Nephron progenitor cell (in vitro differentiated cells): Measurements from ENCODE around the gene ELP1.
A peak's percentile ranks its signal among the peaks of the same experiment; 100 is the strongest.

Source experiments
- DNase-seq: peaks from one replicate; pipeline ENCODE4 v3.0.0; 2021
- H3K27ac Mint-ChIP-seq: 2 replicates; pipeline ENCODE4 v1.8.0; 2021; ENCODE audit warnings: mild to moderate bottlenecking, moderate library complexity, mixed read lengths
- H3K27me3 Mint-ChIP-seq: 2 replicates; pipeline ENCODE4 v1.8.0; 2021; ENCODE audit warnings: mild to moderate bottlenecking, low read depth, mixed read lengths; ENCODE audit not compliant: poor library complexity
- H3K36me3 Mint-ChIP-seq: 2 replicates; pipeline ENCODE4 v1.8.0; 2021; ENCODE audit warnings: low read depth, mixed read lengths
- H3K4me1 Mint-ChIP-seq: 2 replicates; pipeline ENCODE4 v1.8.0; 2021; ENCODE audit warnings: mixed read lengths
- H3K4me3 Mint-ChIP-seq: 2 replicates; pipeline ENCODE4 v1.8.0; 2021; ENCODE audit warnings: mild to moderate bottlenecking, moderate library complexity, mixed read lengths
- H3K9me3 Mint-ChIP-seq: 2 replicates; pipeline ENCODE4 v1.8.0; 2021; ENCODE audit warnings: mild to moderate bottlenecking, moderate library complexity, mixed read lengths
- TF ChIP-seq, protein P1 (sequence below): fragments of 200-600 bp; sonication (generic); IDR thresholded peaks from 2 replicates; pipeline ENCODE4 v1.5.0; 2021; ENCODE audit warnings: antibody characterized with exemption

Gene ELP1

DNA sequence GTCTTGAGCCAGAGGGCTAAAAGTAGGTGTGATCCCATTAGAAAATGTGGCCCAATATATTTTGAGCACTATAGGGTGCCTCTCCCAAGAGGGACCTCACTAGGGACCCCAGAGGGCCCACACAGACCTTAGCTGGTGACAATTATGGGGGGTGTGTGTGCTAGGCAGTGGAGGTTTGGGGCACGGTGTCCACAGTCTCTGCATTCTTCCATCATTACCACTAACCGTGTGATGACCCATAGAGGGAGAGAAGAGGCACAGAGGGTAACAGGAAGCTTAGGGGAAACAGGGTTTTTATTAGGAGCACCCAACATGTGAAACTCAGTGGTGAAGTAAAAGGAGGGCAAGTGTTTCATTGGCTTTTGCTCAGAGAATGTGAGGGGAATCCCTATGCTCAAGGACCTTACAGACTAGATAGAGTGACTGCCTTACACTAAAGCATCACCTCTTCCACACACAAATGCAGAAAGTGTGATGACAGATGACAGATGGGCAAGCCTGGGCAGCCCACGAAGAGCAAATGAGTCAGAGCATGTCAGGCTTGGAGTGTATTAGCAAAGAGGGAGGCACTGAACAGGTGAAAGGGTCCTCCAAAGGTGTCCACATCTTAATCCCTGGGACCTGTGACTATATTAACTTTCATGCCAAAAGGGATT lies 74.3 kb downstream of the ELP1 start:
- H3K4me1 Mint-ChIP-seq: no peaks in the 10 kb centered on the region
- TF ChIP-seq, protein P1, sequence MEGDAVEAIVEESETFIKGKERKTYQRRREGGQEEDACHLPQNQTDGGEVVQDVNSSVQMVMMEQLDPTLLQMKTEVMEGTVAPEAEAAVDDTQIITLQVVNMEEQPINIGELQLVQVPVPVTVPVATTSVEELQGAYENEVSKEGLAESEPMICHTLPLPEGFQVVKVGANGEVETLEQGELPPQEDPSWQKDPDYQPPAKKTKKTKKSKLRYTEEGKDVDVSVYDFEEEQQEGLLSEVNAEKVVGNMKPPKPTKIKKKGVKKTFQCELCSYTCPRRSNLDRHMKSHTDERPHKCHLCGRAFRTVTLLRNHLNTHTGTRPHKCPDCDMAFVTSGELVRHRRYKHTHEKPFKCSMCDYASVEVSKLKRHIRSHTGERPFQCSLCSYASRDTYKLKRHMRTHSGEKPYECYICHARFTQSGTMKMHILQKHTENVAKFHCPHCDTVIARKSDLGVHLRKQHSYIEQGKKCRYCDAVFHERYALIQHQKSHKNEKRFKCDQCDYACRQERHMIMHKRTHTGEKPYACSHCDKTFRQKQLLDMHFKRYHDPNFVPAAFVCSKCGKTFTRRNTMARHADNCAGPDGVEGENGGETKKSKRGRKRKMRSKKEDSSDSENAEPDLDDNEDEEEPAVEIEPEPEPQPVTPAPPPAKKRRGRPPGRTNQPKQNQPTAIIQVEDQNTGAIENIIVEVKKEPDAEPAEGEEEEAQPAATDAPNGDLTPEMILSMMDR: no peak
- peaks cover 3% of the 10 kb centered on the region for H3K27me3 Mint-ChIP-seq
- no peak for DNase-seq
- H3K36me3 Mint-ChIP-seq: no peaks in the 10 kb centered on the region
- H3K4me3 Mint-ChIP-seq: no peak overlapping the region
- H3K27ac Mint-ChIP-seq: peak overlapping the region; percentile 62
- no peaks in the 10 kb centered on the region for H3K9me3 Mint-ChIP-seq

DNA sequence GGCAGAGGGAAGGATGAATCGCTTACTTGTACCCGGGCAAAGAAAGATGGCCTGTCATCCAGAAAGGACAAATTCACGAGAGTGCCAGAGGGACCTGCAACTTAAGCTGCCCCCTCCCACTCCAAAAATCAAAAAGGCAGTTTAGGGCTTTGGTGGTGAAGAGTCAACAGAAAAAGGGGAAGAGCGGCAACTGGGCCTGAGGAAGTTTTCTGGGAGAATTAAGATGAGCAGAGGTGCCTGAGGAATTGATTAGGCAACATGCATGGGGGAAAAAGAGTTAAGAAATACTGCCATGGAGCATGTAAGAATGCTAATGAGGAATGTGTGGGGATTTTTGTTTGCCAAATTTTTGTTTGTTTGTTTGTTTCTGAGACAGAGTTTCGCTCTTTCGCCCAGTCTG lies 76.4 kb downstream of the ELP1 start:
- TF ChIP-seq, protein P1: no peak
- Mint-ChIP-seq H3K4me3 (no peak overlapping the region), H3K4me1 (peaks cover 16% of the 10 kb centered on the region), H3K27me3 (peaks cover 3% of the 10 kb centered on the region), H3K9me3 (no peaks in the 10 kb centered on the region), H3K27ac (no peak overlapping the region), H3K36me3 (no peaks in the 10 kb centered on the region)
- no peak for DNase-seq

DNA sequence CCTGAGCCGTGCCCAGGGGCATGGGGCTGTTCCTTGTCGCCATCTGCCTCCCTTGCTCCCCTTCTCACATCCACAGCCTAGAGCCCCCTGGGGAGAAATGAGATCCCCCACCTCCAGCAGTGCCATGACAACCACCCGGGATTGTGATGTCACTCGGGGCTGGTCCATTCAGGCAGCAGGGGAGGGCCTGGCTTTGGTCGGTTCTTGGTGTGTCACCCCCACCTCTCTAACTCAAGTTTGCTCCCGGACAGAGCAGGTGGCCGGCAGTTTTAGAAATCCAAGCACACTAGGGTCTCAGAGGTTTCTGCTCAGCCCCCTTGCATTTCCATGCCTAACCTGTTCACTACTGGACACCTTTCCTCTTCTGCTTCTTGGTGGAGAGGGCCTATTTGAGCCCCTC lies 78.0 kb downstream of the ELP1 start, which contains the start of gene ACTL7B:
TSS of gene ACTL7B (minus strand) at position 99 of the 400 bp plus-strand sequence. CDS start at position 43, 56 bp downstream.
- H3K36me3 Mint-ChIP-seq: no peaks in the 10 kb centered on the region
- DNase-seq: no peak
- H3K27ac Mint-ChIP-seq: no peak within 1 kb of the TSS
- no peaks in the 10 kb centered on the region for H3K9me3 Mint-ChIP-seq
- H3K4me1 Mint-ChIP-seq: peaks cover 32% of the 10 kb centered on the region
- H3K27me3 Mint-ChIP-seq: peaks cover 3% of the 10 kb centered on the region
- TF ChIP-seq, protein P1: no peak
- H3K4me3 Mint-ChIP-seq: no peak within 1 kb of the TSS

DNA sequence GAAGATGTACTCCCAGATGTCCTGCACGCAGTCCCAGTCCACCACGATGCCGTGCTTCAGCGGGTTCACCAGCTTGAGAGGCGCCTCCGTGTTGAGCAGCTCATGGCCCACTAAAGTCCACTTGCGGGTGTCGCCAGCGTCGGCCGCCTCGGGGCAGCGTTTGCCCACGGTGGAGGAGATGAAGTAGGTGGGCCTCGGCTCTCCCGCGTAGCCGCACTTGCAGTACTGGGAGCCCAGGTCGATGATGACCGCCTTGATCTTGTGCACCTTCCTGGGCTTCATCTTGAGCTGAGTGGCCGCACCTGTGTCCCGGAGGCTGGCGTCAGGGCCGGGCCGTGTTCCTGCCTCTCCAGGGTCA lies 78.4 kb downstream of the ELP1 start:
- H3K4me3 Mint-ChIP-seq: no peak overlapping the region
- no peak overlapping the region for H3K27ac Mint-ChIP-seq
- peaks cover 32% of the 10 kb centered on the region for H3K4me1 Mint-ChIP-seq
- H3K9me3 Mint-ChIP-seq: no peaks in the 10 kb centered on the region
- no peaks in the 10 kb centered on the region for H3K36me3 Mint-ChIP-seq
- TF ChIP-seq, protein P1: no peak
- peaks cover 3% of the 10 kb centered on the region for H3K27me3 Mint-ChIP-seq
- no peak for DNase-seq

DNA sequence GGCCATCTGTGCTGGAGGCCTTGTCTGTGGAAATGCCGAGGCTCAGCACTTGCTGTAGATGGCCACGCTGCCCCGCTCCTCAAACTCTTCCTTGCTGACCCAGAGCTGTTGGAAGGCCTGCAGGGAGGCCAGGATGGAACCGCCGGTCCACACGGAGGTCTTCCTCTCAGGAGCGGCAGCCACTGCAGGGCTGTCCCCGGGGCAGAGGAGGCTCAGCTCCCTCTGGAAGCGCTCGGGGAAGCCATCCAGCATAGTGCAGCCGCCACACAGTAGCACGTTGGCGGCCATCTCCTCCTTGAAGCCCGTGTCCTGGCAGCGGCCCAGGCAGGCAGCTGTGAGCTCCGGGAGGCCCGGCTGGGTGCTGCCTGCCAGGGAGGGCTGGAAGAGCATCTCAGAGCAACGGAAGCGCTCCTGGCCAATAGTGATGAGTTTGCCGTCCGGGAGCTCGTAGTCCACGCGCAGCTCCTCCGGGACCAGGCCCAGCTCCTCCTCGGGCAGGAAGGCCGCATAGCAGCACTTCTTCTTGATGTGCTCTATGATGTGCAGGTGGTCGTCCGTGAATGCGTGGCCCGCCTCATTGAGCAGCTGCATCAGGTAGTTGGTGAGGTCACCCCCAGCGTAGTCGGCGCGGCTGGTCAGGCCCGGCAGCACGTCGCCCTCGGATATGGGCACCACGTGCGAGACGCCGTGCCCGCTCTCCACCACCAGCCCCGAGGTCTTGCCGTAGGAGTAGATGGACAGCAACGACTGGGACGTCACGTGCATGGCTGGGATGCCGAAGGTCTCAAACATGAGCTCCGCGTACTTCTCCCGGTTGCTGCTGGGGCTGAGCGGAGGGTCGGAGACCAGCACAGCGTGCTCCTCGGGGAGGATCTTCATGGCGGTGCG lies 79.0 kb downstream of the ELP1 start:
- no peak overlapping the region for H3K4me3 Mint-ChIP-seq
- no peaks in the 10 kb centered on the region for H3K9me3 Mint-ChIP-seq
- peaks cover 3% of the 10 kb centered on the region for H3K27me3 Mint-ChIP-seq
- DNase-seq: no peak
- TF ChIP-seq, protein P1: no peak
- H3K4me1 Mint-ChIP-seq: peaks cover 37% of the 10 kb centered on the region
- no peaks in the 10 kb centered on the region for H3K36me3 Mint-ChIP-seq
- no peak overlapping the region for H3K27ac Mint-ChIP-seq
